GM12878 (cell line): ENCODE measurements around the gene OPCML. TPM values are rescaled to one million over a fixed set of nuclear protein-coding genes. Genes with fewer than 3 reads are reported as not detected.

Experiments used
- ATAC-seq: fragments of 200-7000 bp; cut with Tn5 transposase; 3 replicates; pipeline ENCODE4 v1.9.1; 2020; ENCODE audit warnings: mild to moderate bottlenecking, moderate library complexity
- BruUV-seq: library from RNA; stranded (reverse); fragments of 400-500 nt; replicated peaks from 2 replicates; lab custom pipeline; 2021; lab: Mats Ljungman, UMichigan
- CTCF ChIA-PET: fragments of 300-600 bp; sonication (Branson Sonifier 250); formaldehyde crosslinking; extraction: SDS; loops from one replicate; lab custom pipeline; 2021; ENCODE audit warnings: inconsistent platforms; lab: Yijun Ruan, JAX
- POLR2A ChIA-PET: fragments of 350-600 bp; formaldehyde crosslinking; extraction: SDS; loops from one replicate; lab custom pipeline; 2021; ENCODE audit warnings: inconsistent platforms; lab: Charles Lee
- RAD21 ChIA-PET: fragments of 300-600 bp; sonication (Branson Sonifier 250); formaldehyde crosslinking; loops from one replicate; lab custom pipeline; 2023; ENCODE audit warnings: antibody characterized with exemption; ENCODE audit not compliant: unreplicated experiment; lab: Charles Lee
- SMC1A ChIA-PET: fragments of 300-600 bp; sonication (Branson Sonifier 250); formaldehyde crosslinking; loops from one replicate; lab custom pipeline; 2023; ENCODE audit not compliant: unreplicated experiment, uncharacterized antibody; lab: Charles Lee
- DNase-seq: peaks from one replicate; pipeline ENCODE4 v3.0.0-alpha.2; 2011; ENCODE audit warnings: low read depth, low spot score
- FAIRE-seq: peaks from 3 replicates; lab custom pipeline; 2011; peaks lifted over from hg19 to GRCh38; lab: Jason Lieb, UNC
- H2AFZ ChIP-seq: 2 replicates; pipeline ENCODE4 v1.6.0; 2011; ENCODE audit warnings: low read depth, low read length, control low read depth; ENCODE audit not compliant: control insufficient read depth
- H3K27ac ChIP-seq: 2 replicates; pipeline ENCODE4 v1.5.1; 2011; ENCODE audit warnings: control low read depth; ENCODE audit not compliant: control insufficient read depth, insufficient read depth
- H3K27me3 ChIP-seq, 2 experiments: replicated peaks in 1 of 2; 2 replicates each; pipeline versions ENCODE4 v1.6.0 to v1.6.1; 2011; ENCODE audit warnings: low read length in 1 of 2; ENCODE audit not compliant: control insufficient read depth in 2 of 2, insufficient read depth in 2 of 2
- H3K36me3 ChIP-seq, 2 experiments: 2 replicates each; pipeline ENCODE4 v1.5.1; 2011; ENCODE audit warnings: low read length in 1 of 2; ENCODE audit not compliant: control insufficient read depth in 2 of 2, insufficient read depth in 2 of 2
- H3K4me1 ChIP-seq: 2 replicates; pipeline ENCODE4 v1.6.1; 2011; ENCODE audit warnings: mild to moderate bottlenecking, low read length, moderate library complexity, mixed read lengths; ENCODE audit not compliant: control insufficient read depth, insufficient read depth
- H3K4me2 ChIP-seq: 2 replicates; pipeline ENCODE4 v1.6.0; 2011; ENCODE audit warnings: control low read depth; ENCODE audit not compliant: control insufficient read depth, insufficient read depth
- H3K4me3 ChIP-seq: fragments of 200-600 bp; sonication (generic); 2 replicates; pipeline ENCODE4 v1.5.1; 2016
- H3K79me2 ChIP-seq: 2 replicates; pipeline ENCODE4 v1.6.0; 2011; ENCODE audit warnings: low read length; ENCODE audit not compliant: control insufficient read depth, insufficient read depth
- H3K9ac ChIP-seq: 2 replicates; pipeline ENCODE4 v1.8.0; 2011; ENCODE audit warnings: low read length, control low read depth, mixed read lengths; ENCODE audit not compliant: control insufficient read depth, insufficient read depth
- H3K9me3 ChIP-seq: replicated peaks from 3 replicates; pipeline ENCODE4 v1.5.1; 2011; ENCODE audit warnings: mild to moderate bottlenecking, low read length; ENCODE audit not compliant: control insufficient read depth, insufficient read depth
- H4K20me1 ChIP-seq: 2 replicates; pipeline ENCODE4 v1.6.0; 2011; ENCODE audit not compliant: control insufficient read depth, insufficient read depth
- BCL11A ChIP-seq: IDR thresholded peaks from 2 replicates; pipeline ENCODE4 v1.6.1; 2011; ENCODE audit warnings: low read depth, low read length
- CBX3 ChIP-seq: fragments of 200-600 bp; sonication (generic); IDR thresholded peaks from 2 replicates; pipeline ENCODE4 v1.6.1; 2016; ENCODE audit warnings: low read depth, borderline replicate concordance
- CHD4 ChIP-seq: fragments of 200-600 bp; sonication (generic); IDR thresholded peaks from 2 replicates; pipeline ENCODE4 v1.6.1; 2016; ENCODE audit warnings: mild to moderate bottlenecking
- EGR1 ChIP-seq, 2 experiments: IDR thresholded peaks; 1 replicate in 1 of 2; 2 replicates in 1 of 2; pipeline ENCODE4 v1.6.1; 2011 to 2012; ENCODE audit warnings: low read depth in 2 of 2, low read length in 2 of 2, borderline replicate concordance in 1 of 2, mild to moderate bottlenecking in 1 of 2, moderate library complexity in 1 of 2
- NFIC ChIP-seq: IDR thresholded peaks from 2 replicates; pipeline ENCODE4 v1.6.1; 2012; ENCODE audit warnings: low read depth, mild to moderate bottlenecking, inconsistent platforms, low read length, moderate library complexity
- POLR2A ChIP-seq: IDR thresholded peaks from 2 replicates; pipeline ENCODE4 v1.6.1; 2011; ENCODE audit warnings: low read depth, mild to moderate bottlenecking, low read length
- RAD21 ChIP-seq: IDR thresholded peaks from 2 replicates; pipeline ENCODE4 v1.6.1; 2011; ENCODE audit warnings: mild to moderate bottlenecking, low read depth, low read length, moderate library complexity; ENCODE audit not compliant: insufficient read depth
- RELA ChIP-seq: fragments of 450-650 bp; IDR thresholded peaks from 2 replicates; pipeline ENCODE4 v1.8.0; 2014; ENCODE audit warnings: borderline replicate concordance; ENCODE audit not compliant: partially characterized antibody
- TAF1 ChIP-seq: IDR thresholded peaks from 2 replicates; pipeline ENCODE4 v1.6.1; 2011; ENCODE audit warnings: mild to moderate bottlenecking, low read depth, low read length, borderline replicate concordance
- TCF3 ChIP-seq: IDR thresholded peaks from 2 replicates; pipeline ENCODE4 v1.6.1; 2012; ENCODE audit warnings: low read depth, mild to moderate bottlenecking, low read length, borderline replicate concordance; ENCODE audit not compliant: insufficient read depth
- USF2 ChIP-seq: IDR thresholded peaks from 2 replicates; pipeline ENCODE4 v1.6.1; 2011; ENCODE audit warnings: low read depth, low read length, improper control_type of control experiment, borderline replicate concordance
- YBX1 ChIP-seq: fragments of 450-650 bp; IDR thresholded peaks from 2 replicates; pipeline ENCODE4 v1.6.1; 2016; ENCODE audit warnings: antibody characterized with exemption
- WGBS: methylation state at CpG from one replicate; pipeline ENCODE4 v1.1.6; 2016; ENCODE audit warnings: low lambda C conversion rate; ENCODE audit not compliant: insufficient replicate concordance, insufficient coverage; ENCODE audit errors: missing lambda C conversion rate; 5-methylcytosine and 5-hydroxymethylcytosine counted together
- in situ Hi-C: fragments of 300-500 bp; cut with MboI; formaldehyde crosslinking; loops from 9 replicates; pipeline ENCODE4 v1.14.3; 2018; ENCODE audit warnings: mixed read lengths
- intact Hi-C: fragments of 100-400 bp; cut with micrococcal nuclease; formaldehyde crosslinking; loops from one replicate; pipeline ENCODE4 v1.14.2; 2022; ENCODE audit not compliant: unreplicated experiment
- polyA plus RNA-seq, 11 experiments: library from polyadenylated mRNA; depleted of rRNA in 4 of 11; unstranded in 6 of 11; stranded (reverse) in 5 of 11; fragments of >200 nt; fragmentation: Nextera tagmentation in 4 of 11; fragmentation: Illumina TruSeq in 1 of 11; extraction: Ambion mirVana in 4 of 11; extraction: Trizol in 1 of 11; gene quantifications; 1 replicate in 1 of 11; 2 replicates in 10 of 11; pipeline versions ENCODE4 v1.2.1 to v1.2.3, GENCODE V29; 2011 to 2016; ENCODE audit warnings: inconsistent platforms in 2 of 11, missing spikeins in 2 of 11, low read depth in 1 of 11
- total RNA-seq, 4 experiments: library from RNA; depleted of rRNA in 3 of 4; stranded (reverse); fragments of >200 nt in 3 of 4; fragmentation: Illumina TruSeq in 1 of 4; extraction: Trizol in 1 of 4; gene quantifications; 2 replicates each; pipeline versions ENCODE4 v1.2.1 to v1.2.3, GENCODE V29; 2013 to 2021

The OPCML gene
- total and polyA plus RNA-seq, 10 of the 15 experiments (the other 5 are each of a cell fraction or from before 2014, with no cell fraction given): 0.84 TPM; not detected in 9

GRCh38 chr11:133160754-133161153, 371.5 kb downstream of the OPCML start:
- in situ Hi-C loops: no loop called here
- POLR2A ChIA-PET: no interaction called here
- H3K27ac ChIP-seq: no peak overlapping the region
- SMC1A ChIA-PET: no interaction called here
- peaks cover 0 to 6% of the 10 kb centered on the region in 2 experiments; a peak in 3 of 4 replicates for H3K27me3 ChIP-seq
- intact Hi-C loops: no loop called here
- TF ChIP-seq BCL11A: no peak
- no peak for TF ChIP-seq USF2
- TF ChIP-seq RELA: no peak
- TF ChIP-seq TCF3: no peak
- no peak for TF ChIP-seq CHD4
- TF ChIP-seq CBX3: no peak
- TF ChIP-seq POLR2A: no peak
- no peak for TF ChIP-seq NFIC
- TF ChIP-seq TAF1: no peak
- TF ChIP-seq EGR1 (IDR thresholded peaks at IDR 0.05; ENCODE audit: borderline replicate concordance in 1 of 2, low read depth in 2 of 2, low read length in 2 of 2): no peak
- TF ChIP-seq RAD21: no peak
- TF ChIP-seq YBX1: no peak
- FAIRE-seq (no peak), ATAC-seq (no peak), DNase-seq (no peak)
- H4K20me1 ChIP-seq: no peaks in the 10 kb centered on the region
- H3K9ac ChIP-seq: no peak overlapping the region
- RAD21 ChIA-PET: no interaction called here
- no peak overlapping the region for H2AFZ ChIP-seq
- no peaks in the 10 kb centered on the region for H3K4me1 ChIP-seq
- H3K79me2 ChIP-seq: no peaks in the 10 kb centered on the region
- no TSS peak for BruUV-seq
- no peak overlapping the region for H3K4me2 ChIP-seq
- no peaks in the 10 kb centered on the region for H3K9me3 ChIP-seq
- CTCF ChIA-PET: no interaction called here
- no peak overlapping the region for H3K4me3 ChIP-seq
- no peaks in the 10 kb centered on the region for H3K36me3 ChIP-seq
- WGBS: 20% methylated on average over 7 of the region's 7 CpGs
